Parathyroid adenoma (tissue), 2 donors: ENCODE data around the gene CLNK.

Source experiments
- H2AFZ ChIP-seq: fragments of 300-600 bp; sonication (generic); one replicate; pipeline ENCODE4 v1.7.0; 2017; ENCODE audit warnings: antibody characterized with exemption, mild to moderate bottlenecking
- H3K27ac ChIP-seq: fragments of 300-600 bp; sonication (generic); one replicate; pipeline ENCODE4 v1.7.0; 2017
- H3K27me3 ChIP-seq: fragments of 300-600 bp; sonication (generic); one replicate; pipeline ENCODE4 v1.7.0; 2017; ENCODE audit warnings: low read length; ENCODE audit not compliant: control insufficient read depth, insufficient read depth
- H3K36me3 ChIP-seq: fragments of 300-600 bp; sonication (generic); one replicate; pipeline ENCODE4 v1.7.0; 2017; ENCODE audit warnings: low read length; ENCODE audit not compliant: control insufficient read depth, insufficient read depth
- H3K4me1 ChIP-seq: fragments of 300-600 bp; sonication (generic); one replicate; pipeline ENCODE4 v1.7.0; 2017; ENCODE audit warnings: control low read depth
- H3K4me2 ChIP-seq: fragments of 300-600 bp; sonication (generic); one replicate; pipeline ENCODE4 v1.7.0; 2017; ENCODE audit warnings: low read length
- H3K4me3 ChIP-seq: fragments of 300-600 bp; sonication (generic); one replicate; pipeline ENCODE4 v1.7.0; 2017; ENCODE audit warnings: low read depth, low read length
- H3K79me2 ChIP-seq: fragments of 300-600 bp; sonication (generic); one replicate; pipeline ENCODE4 v1.7.0; 2017; ENCODE audit warnings: control low read depth
- H3K9ac ChIP-seq: fragments of 300-600 bp; sonication (generic); one replicate; pipeline ENCODE4 v1.7.0; 2017; ENCODE audit warnings: mild to moderate bottlenecking
- H3K9me3 ChIP-seq: fragments of 300-600 bp; sonication (generic); one replicate; pipeline ENCODE4 v1.7.0; 2017; ENCODE audit warnings: low read length; ENCODE audit not compliant: control insufficient read depth
- TF ChIP-seq, protein P1 (sequence below): fragments of 300-600 bp; sonication (generic); IDR thresholded peaks from one replicate; pipeline ENCODE4 v1.7.0; 2017; ENCODE audit warnings: antibody characterized with exemption, mild to moderate bottlenecking
- donor health status: primary hyperparathyroidism.

Gene CLNK

GRCh38 chr4:10698172-10698571 is 13.6 kb upstream of the CLNK start:
- TF ChIP-seq, protein P1, sequence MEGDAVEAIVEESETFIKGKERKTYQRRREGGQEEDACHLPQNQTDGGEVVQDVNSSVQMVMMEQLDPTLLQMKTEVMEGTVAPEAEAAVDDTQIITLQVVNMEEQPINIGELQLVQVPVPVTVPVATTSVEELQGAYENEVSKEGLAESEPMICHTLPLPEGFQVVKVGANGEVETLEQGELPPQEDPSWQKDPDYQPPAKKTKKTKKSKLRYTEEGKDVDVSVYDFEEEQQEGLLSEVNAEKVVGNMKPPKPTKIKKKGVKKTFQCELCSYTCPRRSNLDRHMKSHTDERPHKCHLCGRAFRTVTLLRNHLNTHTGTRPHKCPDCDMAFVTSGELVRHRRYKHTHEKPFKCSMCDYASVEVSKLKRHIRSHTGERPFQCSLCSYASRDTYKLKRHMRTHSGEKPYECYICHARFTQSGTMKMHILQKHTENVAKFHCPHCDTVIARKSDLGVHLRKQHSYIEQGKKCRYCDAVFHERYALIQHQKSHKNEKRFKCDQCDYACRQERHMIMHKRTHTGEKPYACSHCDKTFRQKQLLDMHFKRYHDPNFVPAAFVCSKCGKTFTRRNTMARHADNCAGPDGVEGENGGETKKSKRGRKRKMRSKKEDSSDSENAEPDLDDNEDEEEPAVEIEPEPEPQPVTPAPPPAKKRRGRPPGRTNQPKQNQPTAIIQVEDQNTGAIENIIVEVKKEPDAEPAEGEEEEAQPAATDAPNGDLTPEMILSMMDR, result no peak
- no peaks in the 10 kb centered on the region for H3K79me2 ChIP-seq
- no peak overlapping the region for H3K4me2 ChIP-seq
- no peaks in the 10 kb centered on the region for H3K36me3 ChIP-seq
- no peak overlapping the region for H3K27ac ChIP-seq
- H3K4me1 ChIP-seq, result no peaks in the 10 kb centered on the region
- no peak overlapping the region for H2AFZ ChIP-seq
- H3K27me3 ChIP-seq, result no peaks in the 10 kb centered on the region
- no peak overlapping the region for H3K4me3 ChIP-seq
- H3K9ac ChIP-seq, result no peak overlapping the region
- no peaks in the 10 kb centered on the region for H3K9me3 ChIP-seq

DNA sequence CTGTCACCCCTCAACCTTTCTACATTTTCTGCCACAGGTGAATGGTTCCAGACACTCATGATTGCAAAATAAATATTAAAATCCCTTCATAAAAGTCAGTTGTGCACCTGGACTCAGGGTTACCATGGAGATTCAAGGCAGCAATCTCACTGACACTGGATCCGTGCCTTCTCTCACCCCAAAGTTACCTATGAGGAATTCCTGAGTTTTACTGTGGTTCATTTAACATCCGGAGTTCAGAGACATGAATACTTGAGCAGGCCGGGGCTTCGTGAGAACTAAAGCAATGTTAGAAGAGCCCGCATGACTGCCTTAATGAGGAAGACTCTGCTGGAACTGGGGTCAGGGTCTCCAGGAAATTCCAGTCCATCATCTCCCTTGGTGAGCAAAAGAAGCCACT is 12.5 kb upstream of the CLNK start:
- no peaks in the 10 kb centered on the region for H3K79me2 ChIP-seq
- no peak overlapping the region for H2AFZ ChIP-seq
- H3K4me1 ChIP-seq, result no peaks in the 10 kb centered on the region
- no peak overlapping the region for H3K4me3 ChIP-seq
- no peaks in the 10 kb centered on the region for H3K27me3 ChIP-seq
- TF ChIP-seq, protein P1, result no peak
- H3K9ac ChIP-seq, result no peak overlapping the region
- H3K36me3 ChIP-seq, result no peaks in the 10 kb centered on the region
- no peak overlapping the region for H3K4me2 ChIP-seq
- no peak overlapping the region for H3K27ac ChIP-seq
- no peaks in the 10 kb centered on the region for H3K9me3 ChIP-seq

GRCh38 chr4:10696253-10696652 is 11.7 kb upstream of the CLNK start:
- Histone ChIP-seq H3K4me3 (no peak overlapping the region), H3K9me3 (no peaks in the 10 kb centered on the region), H3K9ac (no peak overlapping the region), H3K79me2 (no peaks in the 10 kb centered on the region), H3K4me1 (no peaks in the 10 kb centered on the region), H3K4me2 (no peak overlapping the region), H3K36me3 (no peaks in the 10 kb centered on the region), H2AFZ (no peak overlapping the region), H3K27me3 (no peaks in the 10 kb centered on the region), H3K27ac (no peak overlapping the region)
- TF ChIP-seq, protein P1, result no peak

GRCh38 chr4:10694828-10695209 is 10.3 kb upstream of the CLNK start:
- H3K9me3 ChIP-seq, result no peaks in the 10 kb centered on the region

More at GRCh38 chr4:10694828-10695209, 10.3 kb upstream of the CLNK start:
- no peak overlapping the region for H2AFZ ChIP-seq
- no peak overlapping the region for H3K4me3 ChIP-seq
- H3K9ac ChIP-seq, result no peak overlapping the region
- no peaks in the 10 kb centered on the region for H3K79me2 ChIP-seq
- no peak overlapping the region for H3K4me2 ChIP-seq
- H3K27me3 ChIP-seq, result no peaks in the 10 kb centered on the region
- no peaks in the 10 kb centered on the region for H3K4me1 ChIP-seq
- H3K36me3 ChIP-seq, result no peaks in the 10 kb centered on the region
- no peak overlapping the region for H3K27ac ChIP-seq
- TF ChIP-seq, protein P1, result no peak
